GM06990 (cell line): Measurements from ENCODE around the gene MRPL53.

ENCODE experiments used
- DNase-seq: peaks from one replicate; pipeline ENCODE4 v3.0.0-alpha.2; 2011; ENCODE audit not compliant: insufficient read length; ENCODE audit errors: extremely low read depth
- H3K27me3 ChIP-seq: replicated peaks from 2 replicates; pipeline ENCODE4 v1.6.0; 2011; ENCODE audit warnings: low read length; ENCODE audit not compliant: control insufficient read depth, insufficient read depth
- H3K36me3 ChIP-seq: 2 replicates; pipeline ENCODE4 v1.5.1; 2011; ENCODE audit warnings: low read length; ENCODE audit not compliant: control insufficient read depth, insufficient read depth
- H3K4me3 ChIP-seq: replicated peaks from 2 replicates; pipeline ENCODE4 v1.5.1; 2011; ENCODE audit warnings: low read depth, mild to moderate bottlenecking, control low read depth, low read length
- TF ChIP-seq, protein P1 (sequence below): IDR thresholded peaks from 2 replicates; pipeline ENCODE4 v1.5.1; 2011; ENCODE audit warnings: low read length, control low read depth, mild to moderate bottlenecking, inconsistent platforms; ENCODE audit not compliant: insufficient read depth, poor library complexity, severe bottlenecking

Gene MRPL53

DNA sequence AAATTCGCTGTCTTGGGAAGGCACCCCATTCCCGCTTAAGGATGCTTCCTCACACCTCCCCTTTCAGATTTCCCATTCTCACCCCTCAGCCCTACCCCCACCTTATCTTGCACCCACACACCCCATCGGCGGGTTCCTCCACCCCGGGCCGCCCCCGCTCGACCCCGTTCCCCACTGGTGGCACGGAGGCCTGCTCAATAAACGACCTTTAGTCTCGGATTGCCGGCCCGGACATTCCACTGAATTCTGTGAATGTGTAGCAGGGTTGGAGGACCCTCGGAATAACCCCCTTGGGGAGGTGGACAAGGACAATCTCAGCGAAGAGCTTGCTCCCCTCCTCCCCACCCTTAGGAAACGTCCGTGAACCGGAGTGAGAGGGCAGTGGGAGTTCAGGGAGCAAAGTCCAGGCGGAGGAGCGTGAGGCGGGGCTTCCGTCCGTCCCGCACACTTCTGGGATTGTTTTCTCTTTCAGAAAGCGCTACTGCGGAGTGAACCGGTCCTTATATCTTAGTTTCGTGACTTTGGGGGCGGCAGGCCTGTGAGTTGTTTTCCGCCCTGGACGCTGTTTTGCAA is 29.8 kb upstream of the MRPL53 start:
- Histone ChIP-seq H3K4me3 (peak overlapping the region; percentile 71), H3K27me3 (peaks cover 2% of the 10 kb centered on the region), H3K36me3 (peaks cover 4% of the 10 kb centered on the region)
- no peak for DNase-seq
- TF ChIP-seq, protein P1, sequence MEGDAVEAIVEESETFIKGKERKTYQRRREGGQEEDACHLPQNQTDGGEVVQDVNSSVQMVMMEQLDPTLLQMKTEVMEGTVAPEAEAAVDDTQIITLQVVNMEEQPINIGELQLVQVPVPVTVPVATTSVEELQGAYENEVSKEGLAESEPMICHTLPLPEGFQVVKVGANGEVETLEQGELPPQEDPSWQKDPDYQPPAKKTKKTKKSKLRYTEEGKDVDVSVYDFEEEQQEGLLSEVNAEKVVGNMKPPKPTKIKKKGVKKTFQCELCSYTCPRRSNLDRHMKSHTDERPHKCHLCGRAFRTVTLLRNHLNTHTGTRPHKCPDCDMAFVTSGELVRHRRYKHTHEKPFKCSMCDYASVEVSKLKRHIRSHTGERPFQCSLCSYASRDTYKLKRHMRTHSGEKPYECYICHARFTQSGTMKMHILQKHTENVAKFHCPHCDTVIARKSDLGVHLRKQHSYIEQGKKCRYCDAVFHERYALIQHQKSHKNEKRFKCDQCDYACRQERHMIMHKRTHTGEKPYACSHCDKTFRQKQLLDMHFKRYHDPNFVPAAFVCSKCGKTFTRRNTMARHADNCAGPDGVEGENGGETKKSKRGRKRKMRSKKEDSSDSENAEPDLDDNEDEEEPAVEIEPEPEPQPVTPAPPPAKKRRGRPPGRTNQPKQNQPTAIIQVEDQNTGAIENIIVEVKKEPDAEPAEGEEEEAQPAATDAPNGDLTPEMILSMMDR = no peak

DNA sequence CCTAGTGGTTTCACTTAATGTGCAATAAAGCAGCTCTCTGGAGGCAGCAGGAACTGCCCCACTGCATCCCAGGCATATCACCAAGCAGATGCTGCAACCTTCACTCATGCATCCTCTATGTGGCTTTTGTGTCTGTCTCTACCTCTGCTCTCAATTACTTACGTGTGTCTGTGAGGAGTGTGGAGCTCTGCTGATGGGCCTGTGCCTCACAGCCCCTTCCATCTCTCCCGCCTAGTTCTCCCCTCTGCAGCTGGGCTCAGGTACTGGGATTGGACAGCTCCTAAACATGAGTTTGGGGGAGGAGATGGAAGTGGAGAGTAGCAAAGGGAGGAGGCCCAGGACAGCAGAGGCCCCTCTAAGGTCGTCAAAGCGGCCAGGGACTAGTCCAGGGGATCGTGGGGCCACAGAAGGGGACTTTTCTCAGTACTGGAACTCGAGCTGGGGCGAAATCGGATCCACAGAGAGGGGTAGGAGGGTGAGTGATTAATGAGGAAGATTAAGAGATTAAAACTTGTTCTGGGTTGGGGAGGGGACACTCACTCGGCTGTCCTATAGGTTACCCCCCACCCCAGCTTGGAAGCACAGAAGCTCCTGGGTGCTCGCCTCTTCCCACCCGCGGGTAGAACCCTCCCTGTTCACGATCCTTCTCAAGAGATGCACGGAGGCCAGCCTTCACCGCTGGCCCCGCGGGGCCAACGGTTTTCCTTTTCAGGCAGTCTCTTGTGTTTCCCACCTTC is 29.0 kb upstream of the MRPL53 start:
- Histone ChIP-seq H3K4me3 (no peak overlapping the region), H3K36me3 (peaks cover 4% of the 10 kb centered on the region), H3K27me3 (peaks cover 2% of the 10 kb centered on the region)
- TF ChIP-seq, protein P1 = no peak
- no peak for DNase-seq

DNA sequence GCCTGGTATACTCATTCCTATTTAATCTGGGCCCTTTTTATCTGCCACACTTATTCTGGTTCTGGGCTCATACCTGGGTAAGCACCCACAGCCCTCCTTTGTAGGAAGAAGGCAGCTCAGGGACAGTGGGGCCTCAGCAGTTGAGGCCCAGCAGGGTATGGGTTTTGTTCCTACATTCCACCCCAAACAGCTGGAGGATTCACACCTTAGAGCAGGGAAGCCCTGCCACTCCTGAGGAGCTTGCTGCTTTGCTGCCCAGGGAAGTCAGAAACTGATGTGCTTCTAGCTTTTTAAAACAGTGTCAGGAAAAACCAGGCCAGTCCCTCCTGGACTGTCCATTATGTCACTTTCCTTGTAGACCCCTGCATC is 28.1 kb upstream of the MRPL53 start:
- TF ChIP-seq, protein P1 = no peak
- Histone ChIP-seq H3K27me3 (peaks cover 2% of the 10 kb centered on the region), H3K4me3 (no peak overlapping the region), H3K36me3 (peaks cover 1% of the 10 kb centered on the region)
- no peak for DNase-seq

DNA sequence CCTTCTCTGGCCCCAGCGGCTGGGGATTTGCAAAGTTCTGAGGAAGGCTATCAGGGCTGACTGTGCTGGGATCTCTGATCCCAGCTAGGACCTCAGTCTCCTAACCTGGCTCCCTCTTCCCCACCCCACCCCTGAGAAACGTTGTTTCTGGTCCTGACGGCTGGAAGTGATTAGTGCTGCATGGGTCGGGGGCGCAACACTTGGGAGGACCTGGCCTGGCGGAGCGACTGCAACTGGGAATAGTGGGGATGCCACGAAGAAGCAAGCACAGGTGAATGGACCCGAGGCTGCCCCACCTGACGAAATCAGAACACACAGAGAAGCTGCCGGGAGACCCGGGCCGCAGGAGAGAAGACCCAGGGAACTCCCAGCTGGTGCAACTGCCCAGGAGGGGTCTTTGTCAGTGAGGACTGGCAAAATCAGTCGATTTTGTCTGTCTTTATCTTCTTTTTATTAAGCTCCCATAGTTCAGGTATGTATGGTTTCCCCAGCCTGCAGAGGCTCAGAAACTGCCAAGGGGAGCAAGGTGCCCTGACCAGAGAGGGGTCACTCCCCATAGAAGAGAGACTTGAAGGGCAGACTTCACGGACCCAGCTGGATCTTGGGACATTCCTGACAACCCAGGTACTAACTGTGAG is 27.6 kb upstream of the MRPL53 start:
- TF ChIP-seq, protein P1 = no peak
- Histone ChIP-seq H3K4me3 (no peak overlapping the region), H3K27me3 (peaks cover 2% of the 10 kb centered on the region), H3K36me3 (no peaks in the 10 kb centered on the region; the same call in 1 of the 2 replicates)
- DNase-seq = no peak

DNA sequence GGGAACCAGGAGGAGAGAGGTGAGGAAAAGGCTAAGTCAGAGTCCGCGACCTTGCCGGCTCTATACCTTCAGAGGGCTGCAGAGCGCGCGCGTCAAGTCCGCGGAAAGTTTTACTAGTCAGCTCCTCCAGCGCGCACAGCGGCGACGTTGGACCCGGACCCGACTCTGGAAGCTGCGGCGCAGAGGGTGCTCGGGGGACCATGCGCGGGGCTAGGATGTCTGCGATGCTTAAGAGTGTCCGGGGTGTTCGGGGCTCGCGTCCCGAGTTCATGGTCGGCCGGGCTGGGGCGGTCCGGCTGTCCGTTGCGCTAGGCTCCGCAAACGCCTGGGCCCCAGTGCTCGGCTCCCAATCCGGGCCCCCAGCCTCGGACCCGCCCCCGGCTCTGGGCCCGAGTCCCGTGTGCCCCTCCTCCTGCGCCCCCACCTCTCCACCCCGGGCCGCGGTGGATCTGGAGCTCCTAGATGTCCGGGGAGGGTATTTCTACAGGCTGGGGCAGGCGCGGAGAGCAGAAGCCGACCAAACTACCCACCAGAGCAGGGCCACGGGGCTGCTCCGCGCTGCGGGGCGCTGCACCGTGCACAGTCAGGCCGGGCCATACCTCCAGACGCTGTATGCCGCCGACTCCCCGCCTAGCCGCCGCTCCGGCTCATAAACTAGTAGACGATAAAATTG is 26.9 kb upstream of the MRPL53 start, which contains the start of gene LBX2:
Gene LBX2 (minus strand): TSS at position 337 of the 673 bp plus-strand sequence. CDS start 66 bp downstream, at position 271.
- Histone ChIP-seq H3K4me3 (peak within 1 kb of the TSS; percentile 46), H3K36me3 (no peaks in the 10 kb centered on the region), H3K27me3 (peaks cover 2% of the 10 kb centered on the region)
- TF ChIP-seq, protein P1 = no peak
- no peak for DNase-seq
